Astrocyte (in vitro differentiated cells and primary cell): Measurements from ENCODE around the gene PECR. TPM values are rescaled to one million over a fixed set of nuclear protein-coding genes. Genes with fewer than 3 reads are reported as not detected.
"Not testable (repeated sequence)": the region's sequence is repeated elsewhere in the genome, so short reads cannot be mapped to it uniquely, and the experiment has no call there.

Experiments
- DNase-seq: peaks from one replicate; pipeline ENCODE4 v3.0.0-alpha.2; 2010; ENCODE audit warnings: low read depth
- FAIRE-seq: peaks from 2 replicates; lab custom pipeline; 2011; peaks lifted over from hg19 to GRCh38; lab: Jason Lieb, UNC
- H2AFZ ChIP-seq: 2 replicates; pipeline ENCODE4 v1.6.0; 2012; ENCODE audit warnings: low read depth, low read length, inconsistent platforms
- H3K27ac ChIP-seq: 2 replicates; pipeline ENCODE4 v1.5.1; 2011; ENCODE audit warnings: low read depth, low read length, inconsistent platforms
- H3K27me3 ChIP-seq: 2 replicates; pipeline ENCODE4 v1.6.0; 2011; ENCODE audit warnings: low read length, inconsistent platforms; ENCODE audit not compliant: insufficient read depth
- H3K36me3 ChIP-seq: 2 replicates; pipeline ENCODE4 v1.5.1; 2011; ENCODE audit warnings: low read length, inconsistent platforms; ENCODE audit not compliant: insufficient read depth
- H3K4me1 ChIP-seq: 2 replicates; pipeline ENCODE4 v1.5.1; 2011; ENCODE audit warnings: low read length, inconsistent platforms; ENCODE audit not compliant: insufficient read depth
- H3K4me2 ChIP-seq: 2 replicates; pipeline ENCODE4 v1.6.0; 2012; ENCODE audit warnings: low read length, inconsistent platforms
- H3K4me3 ChIP-seq: 2 replicates; pipeline ENCODE4 v1.5.1; 2011; ENCODE audit warnings: low read depth, mild to moderate bottlenecking, low read length, inconsistent platforms; ENCODE audit not compliant: insufficient read depth
- H3K79me2 ChIP-seq: 2 replicates; pipeline ENCODE4 v1.6.0; 2012; ENCODE audit warnings: mild to moderate bottlenecking, low read length, inconsistent platforms; ENCODE audit not compliant: insufficient read depth
- H3K9ac ChIP-seq: 2 replicates; pipeline ENCODE4 v1.6.0; 2012; ENCODE audit warnings: mild to moderate bottlenecking, low read length, inconsistent platforms
- H3K9me3 ChIP-seq: 2 replicates; pipeline ENCODE4 v1.5.1; 2012; ENCODE audit warnings: low read depth, mild to moderate bottlenecking, low read length, inconsistent platforms; ENCODE audit not compliant: insufficient read depth
- H4K20me1 ChIP-seq: 2 replicates; pipeline ENCODE4 v1.6.0; 2012; ENCODE audit warnings: low read length, inconsistent platforms; ENCODE audit not compliant: insufficient read depth
- H3K27ac Mint-ChIP-seq: one replicate; pipeline ENCODE4 v1.8.0; 2021; ENCODE audit warnings: mild to moderate bottlenecking, mixed read lengths; ENCODE audit not compliant: unreplicated experiment
- H3K27me3 Mint-ChIP-seq: one replicate; pipeline ENCODE4 v1.8.0; 2021; ENCODE audit warnings: low read depth, mixed read lengths; ENCODE audit not compliant: unreplicated experiment
- H3K36me3 Mint-ChIP-seq: one replicate; pipeline ENCODE4 v1.8.0; 2021; ENCODE audit warnings: low read depth, mixed read lengths; ENCODE audit not compliant: unreplicated experiment
- H3K4me1 Mint-ChIP-seq: one replicate; pipeline ENCODE4 v1.8.0; 2021; ENCODE audit warnings: low read depth, mixed read lengths; ENCODE audit not compliant: unreplicated experiment
- H3K4me3 Mint-ChIP-seq: one replicate; pipeline ENCODE4 v1.8.0; 2021; ENCODE audit warnings: mild to moderate bottlenecking, moderate library complexity, mixed read lengths; ENCODE audit not compliant: unreplicated experiment
- H3K9me3 Mint-ChIP-seq: one replicate; pipeline ENCODE4 v1.8.0; 2021; ENCODE audit warnings: mild to moderate bottlenecking, mixed read lengths; ENCODE audit not compliant: unreplicated experiment
- CTCF ChIP-seq: IDR thresholded peaks from 2 replicates; pipeline ENCODE4 v1.5.1; 2011; ENCODE audit warnings: low read depth, mild to moderate bottlenecking, inconsistent platforms, low read length, moderate library complexity; ENCODE audit not compliant: insufficient read depth
- EZH2 ChIP-seq: IDR thresholded peaks from 2 replicates; pipeline ENCODE4 v1.6.1; 2012; ENCODE audit warnings: mild to moderate bottlenecking, low read length, inconsistent platforms; ENCODE audit not compliant: insufficient read depth
- total RNA-seq: library from RNA; stranded (reverse); gene quantifications from 2 replicates; pipeline ENCODE4 v1.2.1, GENCODE V29; 2021

Gene PECR
- total RNA-seq, 1 donor from 2014 or later, result 17.0 TPM

GRCh38 chr2:216012133-216012829 is 69.3 kb downstream of the PECR start:
- peaks cover 6% of the 10 kb centered on the region for H3K4me1 Mint-ChIP-seq
- no peaks in the 10 kb centered on the region for H3K9me3 Mint-ChIP-seq
- H3K36me3 Mint-ChIP-seq, result peaks cover 1% of the 10 kb centered on the region
- H3K27ac ChIP-seq, result no peak overlapping the region
- peak overlapping the region; percentile 81 for H3K4me3 Mint-ChIP-seq
- H3K4me3 ChIP-seq, result peak overlapping the region; percentile 63
- H3K4me2 ChIP-seq, result peak overlapping the region; percentile 93
- no peak overlapping the region for H3K27ac Mint-ChIP-seq
- no peaks in the 10 kb centered on the region for H3K27me3 Mint-ChIP-seq
- TF ChIP-seq CTCF (no peak), EZH2 (no peak)
- H3K79me2 ChIP-seq, result no peaks in the 10 kb centered on the region
- H3K36me3 ChIP-seq, result no peaks in the 10 kb centered on the region
- peak overlapping the region; percentile 68 for H3K9ac ChIP-seq
- no peaks in the 10 kb centered on the region for H3K9me3 ChIP-seq
- peaks cover 5% of the 10 kb centered on the region for H3K4me1 ChIP-seq
- no peaks in the 10 kb centered on the region for H4K20me1 ChIP-seq
- no peaks in the 10 kb centered on the region for H3K27me3 ChIP-seq
- DNase-seq, result peak; percentile 83
- no peak for FAIRE-seq
- no peak overlapping the region for H2AFZ ChIP-seq

GRCh38 chr2:216009215-216009614 is 72.4 kb downstream of the PECR start:
- H3K27me3 ChIP-seq, H3K9me3 Mint-ChIP-seq, DNase-seq, H3K27ac ChIP-seq, H4K20me1 ChIP-seq, H3K36me3 ChIP-seq, H3K27me3 Mint-ChIP-seq, H3K9ac ChIP-seq, FAIRE-seq, H3K27ac Mint-ChIP-seq, H3K4me2 ChIP-seq, H3K36me3 Mint-ChIP-seq, H3K9me3 ChIP-seq, H3K4me3 ChIP-seq, H2AFZ ChIP-seq, H3K4me3 Mint-ChIP-seq, H3K79me2 ChIP-seq: not testable (repeated sequence)
- peaks cover 11% of the 10 kb centered on the region for H3K4me1 ChIP-seq
- H3K4me1 Mint-ChIP-seq, result peaks cover 20% of the 10 kb centered on the region

GRCh38 chr2:216008387-216008786 is 73.2 kb downstream of the PECR start:
- peaks cover 20% of the 10 kb centered on the region for H3K4me1 Mint-ChIP-seq
- no peak overlapping the region for H3K27ac Mint-ChIP-seq
- no peak overlapping the region for H3K4me2 ChIP-seq
- H3K9ac ChIP-seq, result no peak overlapping the region
- TF ChIP-seq EZH2, result no peak
- TF ChIP-seq CTCF, result no peak
- no peaks in the 10 kb centered on the region for H3K27me3 Mint-ChIP-seq
- H3K36me3 Mint-ChIP-seq, result peaks cover 1% of the 10 kb centered on the region
- H2AFZ ChIP-seq, result no peak overlapping the region
- no peaks in the 10 kb centered on the region for H4K20me1 ChIP-seq
- H3K36me3 ChIP-seq, result no peaks in the 10 kb centered on the region
- H3K27ac ChIP-seq, result no peak overlapping the region
- FAIRE-seq, result no peak
- H3K9me3 Mint-ChIP-seq, result no peaks in the 10 kb centered on the region
- no peaks in the 10 kb centered on the region for H3K9me3 ChIP-seq
- no peak overlapping the region for H3K4me3 Mint-ChIP-seq
- no peak for DNase-seq
- peaks cover 11% of the 10 kb centered on the region for H3K4me1 ChIP-seq
- H3K27me3 ChIP-seq, result no peaks in the 10 kb centered on the region
- H3K4me3 ChIP-seq, result no peak overlapping the region
- no peaks in the 10 kb centered on the region for H3K79me2 ChIP-seq
